ENCODE data around the gene RPH3AL. TPM values are rescaled to one million over a fixed set of nuclear protein-coding genes. Genes with fewer than 3 reads are reported as not detected.

The RPH3AL gene
- total and polyA plus RNA-seq, 2 of the 8 experiments (the other 6 are each of a cell fraction or from before 2014, with no cell fraction given) = 5.6 to 5.8 TPM

- TF ChIP-seq CHD7 (IDR thresholded peaks at IDR 0.05; ENCODE audit: insufficient replicate concordance, low read length) (no peak), CHD1 (IDR thresholded peaks at IDR 0.05; ENCODE audit: low read depth, low read length) (no peak), SRF (IDR thresholded peaks at IDR 0.05; ENCODE audit: low read depth, low read length) (no peak), ZNF274 (IDR thresholded peaks at IDR 0.05; ENCODE audit: borderline replicate concordance, extremely low read depth, low read length) (no peak), POLR2AphosphoS5 (IDR thresholded peaks at IDR 0.05; ENCODE audit: low read depth, low read length) (no peak)
These were observed 45.9 kb downstream of the RPH3AL start (continued) for GRCh38 chr17:306536-307294.

All from H1 (cell line).